SKM-1 (cell line): ENCODE results near the gene VWA3A.
"Not testable (repeated sequence)": the region's sequence is repeated elsewhere in the genome, so short reads cannot be mapped to it uniquely, and the experiment has no call there.

ENCODE experiments used
- DNase-seq: peaks from one replicate; lab custom pipeline; 2025; ENCODE audit not compliant: unreplicated experiment; lab: John Stamatoyannopoulos, UW

VWA3A gene

GRCh38 chr16:22132801-22133200, 40.5 kb downstream of the VWA3A start:
- DNase-seq, result no peak

DNA sequence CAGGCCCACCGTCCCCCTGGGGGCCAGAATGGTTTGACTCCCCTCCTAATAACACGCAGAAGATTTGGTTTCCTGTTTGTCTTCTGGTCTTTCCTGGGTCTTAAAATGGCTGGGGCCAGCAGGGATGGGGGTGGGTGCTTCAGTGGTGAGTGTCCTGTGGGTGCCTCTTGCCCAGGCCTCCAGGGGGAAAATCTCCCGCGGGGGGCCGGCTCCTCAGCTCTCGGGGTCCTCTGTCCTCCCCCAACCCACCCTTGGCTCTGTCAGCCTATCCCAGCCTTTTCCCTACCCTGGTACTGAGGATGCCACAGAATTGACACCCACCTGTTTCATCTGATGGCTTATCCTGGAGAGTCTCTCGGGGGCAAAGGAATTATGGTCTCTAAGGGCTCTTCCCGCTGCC, 46.1 kb downstream of the VWA3A start:
- DNase-seq, result no peak

GRCh38 chr16:22139008-22139407, 46.7 kb downstream of the VWA3A start:
- DNase-seq, result no peak

DNA sequence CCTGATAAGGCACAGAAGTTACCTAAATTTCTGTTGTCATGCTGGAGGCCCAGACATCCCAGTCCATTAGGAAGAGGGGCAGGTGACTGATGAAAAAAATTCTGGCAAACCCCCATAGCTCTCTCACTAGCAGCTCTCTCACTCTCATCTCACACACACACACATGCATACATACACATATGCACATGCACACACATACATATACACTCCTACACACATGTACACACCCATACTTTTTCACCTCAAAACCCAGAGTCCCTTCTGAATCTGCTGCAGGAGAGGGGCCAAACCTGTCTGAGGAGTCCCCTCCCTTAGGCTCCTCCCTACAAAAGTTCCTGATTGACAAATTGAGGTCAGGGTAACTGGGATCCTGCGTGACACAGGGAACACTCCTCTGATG, 47.4 kb downstream of the VWA3A start:
- no peak for DNase-seq

GRCh38 chr16:22141767-22142166, 49.4 kb downstream of the VWA3A start:
- DNase-seq, result no peak

GRCh38 chr16:22144520-22144919, 52.2 kb downstream of the VWA3A start:
- no peak for DNase-seq

- no peak for DNase-seq
Observed at GRCh38 chr16:22147853-22148252, 55.5 kb downstream of the VWA3A start.

GRCh38 chr16:22151246-22151998, 59.1 kb downstream of the VWA3A start:
- DNase-seq, result no peak

DNA sequence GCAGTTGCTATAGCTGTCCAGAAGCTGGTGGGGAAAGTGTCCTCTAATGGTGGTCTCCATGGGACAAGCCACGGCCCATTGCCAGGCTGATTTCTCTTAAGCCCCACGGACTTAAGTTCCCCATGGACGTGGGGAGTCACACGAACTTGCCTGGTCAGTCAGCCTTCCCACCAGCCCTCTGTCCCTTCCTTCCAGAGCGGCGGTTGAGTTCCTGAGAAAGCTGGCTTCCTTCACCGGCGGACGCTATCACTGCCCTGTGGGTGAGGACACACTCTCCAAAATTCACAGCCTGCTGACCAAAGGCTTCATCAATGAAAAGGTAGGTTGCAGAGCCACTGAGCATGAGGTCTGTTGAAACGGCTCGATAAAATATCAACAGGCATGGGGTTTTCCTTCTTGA, 60.0 kb downstream of the VWA3A start:
- no peak for DNase-seq

DNA sequence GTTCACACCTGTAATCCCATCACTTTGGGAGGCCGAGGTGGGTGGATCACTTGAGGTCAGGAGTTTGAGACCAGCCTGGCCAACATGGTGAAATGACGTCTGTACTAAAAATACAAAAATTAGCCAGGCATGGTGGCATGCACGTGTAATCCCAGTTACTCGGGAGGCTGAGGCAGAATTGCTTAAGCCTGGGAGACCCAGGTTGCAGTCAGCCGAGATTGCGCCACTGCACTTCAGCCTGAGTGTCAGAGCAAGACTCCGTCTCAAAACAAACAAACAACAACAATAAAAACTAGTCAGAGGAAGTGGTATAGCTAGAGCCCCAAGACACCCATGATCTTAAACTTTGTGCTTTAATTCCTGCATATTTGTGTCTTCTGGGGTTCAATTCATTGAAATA, 60.7 kb downstream of the VWA3A start:
- DNase-seq, result not testable (repeated sequence)

DNA sequence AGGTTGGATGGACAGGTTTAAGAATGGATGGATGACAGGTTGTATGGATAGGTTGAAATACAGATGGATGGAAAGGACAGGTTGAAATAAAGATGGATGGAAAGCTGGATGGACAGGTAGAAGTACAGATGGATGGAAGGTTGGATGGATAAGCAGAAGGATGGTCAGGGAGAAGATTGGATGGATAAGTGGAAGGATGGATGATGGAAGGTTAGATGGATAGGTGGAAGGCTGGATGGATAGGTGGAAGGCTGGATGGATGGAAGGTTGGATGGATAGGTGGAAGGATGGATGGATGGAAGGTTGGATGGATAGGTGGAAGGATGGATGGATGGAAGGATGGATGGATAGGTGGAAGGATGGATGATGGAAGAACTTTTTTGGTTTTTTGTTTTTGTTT, 69.1 kb downstream of the VWA3A start:
- DNase-seq, result no peak

DNA sequence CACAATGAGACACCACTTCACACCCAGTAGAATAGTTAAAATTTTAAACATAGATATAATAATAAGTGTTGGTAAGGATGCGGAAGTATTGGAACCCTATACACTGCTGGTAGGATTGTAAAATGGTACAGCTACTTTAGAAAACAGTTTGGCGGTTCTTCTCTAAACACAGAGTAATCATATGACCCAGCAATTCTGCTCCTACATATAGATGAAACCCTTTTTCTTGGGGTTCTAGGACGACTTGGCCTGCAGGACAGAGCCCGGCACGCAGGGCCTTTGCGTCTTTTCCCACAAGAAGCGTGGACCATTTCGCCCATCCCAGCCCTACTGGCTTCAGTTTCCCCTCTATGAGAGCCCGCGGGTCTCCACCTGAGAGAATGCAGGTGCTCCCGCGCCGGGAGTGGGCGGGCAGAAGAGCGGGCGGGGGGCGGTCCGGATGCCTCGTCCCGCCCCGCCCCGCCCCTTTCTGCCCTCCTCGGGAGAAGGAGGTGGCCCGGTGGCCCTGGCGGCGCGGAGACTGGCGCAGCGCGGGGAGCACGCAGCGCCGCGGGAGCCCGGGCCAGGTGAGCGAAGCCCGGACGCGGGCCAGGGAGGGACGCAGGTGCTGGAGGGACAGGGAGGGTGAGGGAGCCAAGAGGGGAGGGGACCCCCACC, 69.8 kb downstream of the VWA3A start, which contains the start of gene SDR42E2:
Gene SDR42E2, plus strand, starts transcription at position 508 of the 657 bp plus-strand sequence. CDS start 3,077 bp downstream, outside the sequence.
- DNase-seq, result no peak

DNA sequence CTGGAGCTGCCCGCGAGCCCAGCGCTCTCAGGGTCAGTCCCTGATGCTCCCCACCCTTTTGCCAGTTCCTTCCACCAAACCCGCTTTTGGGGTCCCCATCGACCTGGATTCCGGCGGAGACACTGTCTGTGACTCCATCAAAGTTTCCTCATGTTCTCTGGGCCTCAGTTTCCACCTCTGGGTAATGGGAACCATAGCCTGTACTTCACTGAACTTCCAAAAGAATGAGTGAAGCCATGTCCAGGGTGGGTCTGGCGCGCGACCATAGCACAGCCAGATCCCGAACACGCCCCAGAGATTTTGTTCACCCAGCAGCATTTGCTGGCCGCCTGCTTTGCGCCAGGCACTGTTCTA, 70.3 kb downstream of the VWA3A start:
- DNase-seq, result no peak

DNA sequence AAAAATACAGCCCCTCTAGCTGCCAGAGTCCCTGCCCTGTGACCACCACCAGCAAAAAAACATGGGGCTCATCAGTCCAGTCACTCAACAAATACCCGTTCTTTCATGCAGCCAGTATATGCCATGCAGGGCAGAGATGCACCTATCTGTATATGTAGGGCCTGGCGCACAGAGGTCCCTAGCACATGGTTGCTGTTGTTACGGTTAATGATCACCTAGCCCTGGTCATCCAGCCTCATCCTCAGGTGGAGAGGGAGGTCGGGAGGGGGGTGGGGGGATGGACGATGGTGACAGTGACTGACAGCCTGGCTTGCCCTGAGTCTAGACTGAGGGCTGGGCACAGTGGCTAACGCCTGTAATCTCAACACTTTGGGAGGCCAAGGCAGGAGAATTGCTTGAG, 71.5 kb downstream of the VWA3A start:
- no peak for DNase-seq

DNA sequence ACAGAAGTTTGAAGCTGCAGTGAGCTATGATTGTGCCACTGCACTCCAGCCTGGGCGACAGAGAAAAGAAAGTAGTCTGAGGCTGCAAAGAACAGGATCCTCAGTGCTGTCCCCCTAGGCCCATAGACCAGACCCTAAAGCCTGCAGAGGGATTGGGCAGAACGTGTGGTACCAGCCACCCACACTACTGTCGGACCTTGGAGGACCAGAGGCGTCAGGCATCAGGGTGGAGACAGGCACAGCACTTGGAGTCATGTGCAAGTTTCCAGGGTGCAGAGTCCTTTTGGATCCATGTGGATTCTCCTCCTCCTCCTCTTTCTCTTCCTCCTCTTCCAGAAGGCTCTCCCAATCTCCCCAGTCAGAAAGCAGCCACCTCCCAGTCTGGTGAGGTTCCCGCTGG, 72.1 kb downstream of the VWA3A start:
- no peak for DNase-seq

- no peak for DNase-seq
Observed at GRCh38 chr16:22165508-22166285, 73.4 kb downstream of the VWA3A start.

- DNase-seq, result no peak
Observed at GRCh38 chr16:22171953-22172352, 79.6 kb downstream of the VWA3A start.

GRCh38 chr16:22172642-22173041, 80.3 kb downstream of the VWA3A start:
- not testable (repeated sequence) for DNase-seq

GRCh38 chr16:22174642-22175041, 82.3 kb downstream of the VWA3A start:
- no peak for DNase-seq

DNA sequence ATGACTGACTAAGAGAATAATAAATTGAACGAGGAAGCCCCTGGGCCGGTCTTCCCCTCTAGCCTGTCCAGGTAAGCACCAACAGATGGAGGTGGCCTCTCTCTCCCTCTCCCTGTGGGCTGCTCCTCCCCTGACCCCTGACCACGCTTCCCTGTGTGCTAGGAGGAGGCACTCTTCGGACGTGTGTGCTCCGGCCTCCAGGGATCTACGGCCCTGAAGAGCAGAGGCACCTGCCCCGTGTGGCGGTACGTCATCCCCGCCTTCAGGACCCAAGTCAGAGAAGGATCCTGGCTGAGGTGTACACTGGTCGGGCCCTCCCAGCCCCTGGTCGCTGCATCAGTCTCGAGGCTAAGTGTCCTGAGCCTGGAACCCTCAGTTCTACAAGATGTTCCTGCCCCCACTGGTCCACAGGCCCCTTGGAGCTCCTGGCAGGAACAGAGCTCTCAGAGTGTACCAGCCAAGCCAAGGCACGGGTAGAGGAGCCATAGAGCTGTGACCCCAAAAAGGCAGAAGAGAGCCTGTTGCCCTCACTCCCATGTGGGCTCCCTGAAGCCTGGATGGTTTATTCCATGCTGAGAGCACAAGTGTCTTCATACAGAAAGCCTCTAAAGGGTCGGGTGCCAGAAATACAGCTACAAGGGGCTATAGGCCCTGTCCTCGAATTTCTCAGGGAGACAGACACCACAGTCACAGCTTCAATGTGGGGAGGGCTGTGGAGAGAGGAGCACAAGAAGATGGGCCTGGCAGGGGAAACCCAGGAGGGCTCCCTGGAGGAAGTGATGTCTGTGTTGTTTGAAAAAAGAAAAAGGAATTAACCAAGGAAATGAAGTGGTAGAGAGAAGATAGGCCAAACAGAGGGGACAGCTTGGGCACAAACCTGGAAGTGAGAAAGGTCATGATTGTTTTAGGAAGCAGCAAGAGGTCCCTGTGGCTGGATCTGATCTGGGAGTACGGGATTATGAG, 85.9 kb downstream of the VWA3A start:
- no peak for DNase-seq

GRCh38 chr16:22181426-22181825, 89.1 kb downstream of the VWA3A start:
- DNase-seq, result no peak
